ENCODE results near the gene PLXNB1.

DNA sequence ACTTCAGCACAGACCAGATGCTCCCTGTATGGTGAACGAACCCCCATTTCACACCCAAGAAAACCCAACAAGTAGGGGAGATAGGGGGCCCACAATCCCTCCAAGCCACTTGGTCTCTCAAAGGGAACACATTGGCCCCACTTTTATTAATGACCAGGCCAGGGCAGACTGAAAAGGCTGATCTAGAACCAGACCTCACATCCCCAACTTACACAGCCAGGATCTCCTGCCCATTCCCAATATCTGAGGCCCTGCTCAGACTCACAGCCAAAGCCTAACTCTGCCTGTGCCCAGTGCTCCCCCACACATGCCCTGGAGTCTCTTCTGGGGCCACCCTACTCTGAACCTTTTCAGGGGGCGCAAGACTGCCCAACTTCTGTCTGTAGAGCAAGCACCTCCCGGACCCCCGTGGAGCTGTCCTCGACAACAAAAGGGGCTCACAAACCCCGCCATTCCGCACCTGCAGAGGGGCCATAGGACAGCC, 1.8 kb downstream of the PLXNB1 start:
- TF ChIP-seq, protein P1, sequence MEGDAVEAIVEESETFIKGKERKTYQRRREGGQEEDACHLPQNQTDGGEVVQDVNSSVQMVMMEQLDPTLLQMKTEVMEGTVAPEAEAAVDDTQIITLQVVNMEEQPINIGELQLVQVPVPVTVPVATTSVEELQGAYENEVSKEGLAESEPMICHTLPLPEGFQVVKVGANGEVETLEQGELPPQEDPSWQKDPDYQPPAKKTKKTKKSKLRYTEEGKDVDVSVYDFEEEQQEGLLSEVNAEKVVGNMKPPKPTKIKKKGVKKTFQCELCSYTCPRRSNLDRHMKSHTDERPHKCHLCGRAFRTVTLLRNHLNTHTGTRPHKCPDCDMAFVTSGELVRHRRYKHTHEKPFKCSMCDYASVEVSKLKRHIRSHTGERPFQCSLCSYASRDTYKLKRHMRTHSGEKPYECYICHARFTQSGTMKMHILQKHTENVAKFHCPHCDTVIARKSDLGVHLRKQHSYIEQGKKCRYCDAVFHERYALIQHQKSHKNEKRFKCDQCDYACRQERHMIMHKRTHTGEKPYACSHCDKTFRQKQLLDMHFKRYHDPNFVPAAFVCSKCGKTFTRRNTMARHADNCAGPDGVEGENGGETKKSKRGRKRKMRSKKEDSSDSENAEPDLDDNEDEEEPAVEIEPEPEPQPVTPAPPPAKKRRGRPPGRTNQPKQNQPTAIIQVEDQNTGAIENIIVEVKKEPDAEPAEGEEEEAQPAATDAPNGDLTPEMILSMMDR (conservative IDR thresholded peaks at IDR 0.05; ENCODE audit: low read depth, low read length) = no peak
- TF ChIP-seq EZH2 (IDR thresholded peaks at IDR 0.05; ENCODE audit: borderline replicate concordance, low read depth, low read length, poor library complexity, severe bottlenecking) = no peak
